ENCODE measurements around the gene GPR3.

GRCh38 chr1:27365372-27366112 is 26.9 kb upstream of the GPR3 start:
- TF ChIP-seq CTCF (IDR thresholded peaks at IDR 0.05; ENCODE audit: insufficient read depth, low read length): no peak
- no peak for TF ChIP-seq POLR2AphosphoS5 (IDR thresholded peaks at IDR 0.05; ENCODE audit: low read depth)
- no peak for TF ChIP-seq REST (IDR thresholded peaks at IDR 0.05; ENCODE audit: insufficient replicate concordance, low read depth)
- TF ChIP-seq GABPA (IDR thresholded peaks at IDR 0.05; ENCODE audit: low read depth): no peak
- TF ChIP-seq SPI1 (IDR thresholded peaks at IDR 0.05; ENCODE audit: borderline replicate concordance, low read depth): no peak
